Astrocyte of the cerebellum (primary cell): Measurements from ENCODE around the gene PLEKHG4.
A peak's percentile ranks its signal among the peaks of the same experiment; 100 is the strongest.

Experiments used
- DNase-seq: peaks from one replicate; pipeline ENCODE4 v3.0.0-alpha.2; 2011; ENCODE audit warnings: low read depth
- H3K4me3 ChIP-seq: 2 replicates; pipeline ENCODE4 v1.5.1; 2011; ENCODE audit warnings: mild to moderate bottlenecking, low read depth, low read length, moderate library complexity
- CTCF ChIP-seq: IDR thresholded peaks from 2 replicates; pipeline ENCODE4 v1.5.1; 2012; ENCODE audit warnings: low read length, low read depth, moderate library complexity, mild to moderate bottlenecking; ENCODE audit errors: missing control alignments
- in situ Hi-C: cut with HindIII; loops from 2 replicates; pipeline ENCODE4 v1.10.0; 2017; ENCODE audit warnings: low sequenced_read_pairs

PLEKHG4 gene

GRCh38 chr16:67275321-67275720 is 4.0 kb upstream of the PLEKHG4 start:
- DNase-seq: no peak
- TF ChIP-seq CTCF: no peak
- H3K4me3 ChIP-seq: no peak overlapping the region
- in situ Hi-C loops: no loop called here

GRCh38 chr16:67277294-67277998 is 1.9 kb upstream of the PLEKHG4 start:
- peak overlapping the region; percentile 44 for H3K4me3 ChIP-seq
- in situ Hi-C loops: no loop called here
- peak; percentile 99 for DNase-seq
- no peak for TF ChIP-seq CTCF

GRCh38 chr16:67277999-67278772 is 1.1 kb upstream of the PLEKHG4 start:
- in situ Hi-C loops: no loop called here
- peak overlapping the region; percentile 44 for H3K4me3 ChIP-seq
- peak; percentile 61 for DNase-seq
- TF ChIP-seq CTCF: no peak

GRCh38 chr16:67278773-67279295 is 498 bp upstream of the PLEKHG4 start:
- in situ Hi-C loops: no loop called here
- DNase-seq: no peak
- H3K4me3 ChIP-seq: peak overlapping the region; percentile 44
- peak; percentile 42 for TF ChIP-seq CTCF

GRCh38 chr16:67280090-67281015 is 1.0 kb downstream of the PLEKHG4 start:
- H3K4me3 ChIP-seq: no peak overlapping the region
- in situ Hi-C loops: loop anchor here (5.0 kb wide), 1 partner anchor 87 kb away; no protein-coding TSS in a partner anchor
- no peak for DNase-seq
- TF ChIP-seq CTCF: no peak
